Mucosa of descending colon (tissue), 3 donors: ENCODE results near the gene USP44. TPM values are rescaled to one million over a fixed set of nuclear protein-coding genes. Genes with fewer than 3 reads are reported as not detected.

Source experiments
- ATAC-seq: fragments of 200-7000 bp; cut with Tn5 transposase; one replicate; pipeline ENCODE4 v1.9.1; 2020; ENCODE audit warnings: mild to moderate bottlenecking, moderate library complexity
- DNase-seq, 3 donors: peaks; one replicate each; pipeline ENCODE4 v3.0.0-alpha.2; 2020
- H3K36me3 ChIP-seq: fragments of 200-600 bp; one replicate; pipeline ENCODE4 v1.8.0; 2021; ENCODE audit warnings: low read depth, mild to moderate bottlenecking
- H3K4me1 ChIP-seq: fragments of 200-600 bp; one replicate; pipeline ENCODE4 v1.8.0; 2021; ENCODE audit warnings: low read depth, mild to moderate bottlenecking
- H3K4me3 ChIP-seq: fragments of 200-600 bp; one replicate; pipeline ENCODE4 v1.8.0; 2021; ENCODE audit warnings: mild to moderate bottlenecking
- H3K9me3 ChIP-seq: fragments of 200-600 bp; one replicate; pipeline ENCODE4 v1.8.0; 2021; ENCODE audit warnings: mild to moderate bottlenecking
- CTCF ChIP-seq: fragments of 200-600 bp; IDR thresholded peaks from one replicate; pipeline ENCODE4 v1.8.0; 2022; ENCODE audit warnings: antibody characterized with exemption, mild to moderate bottlenecking
- intact Hi-C, 2 donors: fragments of 100-400 bp; cut with DNase I in 1 of 2; cut with micrococcal nuclease in 1 of 2; formaldehyde crosslinking; loops; one replicate each; pipeline versions ENCODE4 v1.11.0 to v1.11.1; 2022; cut with DNase I, micrococcal nuclease
- total RNA-seq, 3 donors: library from RNA; stranded (reverse); fragmentation: NEBNext Ultra II Directional in 2 of 3; extraction: Animal tissue kit (Norgen Biotek cat#: 25700) in 2 of 3; gene quantifications; one replicate each; pipeline versions ENCODE4 v1.2.1 to v1.2.4, GENCODE V29; 2021 to 2023
- donor health status: DM: no; HTN: no; CAD: no; lungs with moderate emphysema.
- donor health status: DM: no; HTN: no; CAD: no.
- donor health status: DM: no; HTN: yes; CAD: no.

Gene USP44
- total RNA-seq, 3 donors from 2014 or later: 0.20 to 1.7 (median 0.53) TPM

DNA sequence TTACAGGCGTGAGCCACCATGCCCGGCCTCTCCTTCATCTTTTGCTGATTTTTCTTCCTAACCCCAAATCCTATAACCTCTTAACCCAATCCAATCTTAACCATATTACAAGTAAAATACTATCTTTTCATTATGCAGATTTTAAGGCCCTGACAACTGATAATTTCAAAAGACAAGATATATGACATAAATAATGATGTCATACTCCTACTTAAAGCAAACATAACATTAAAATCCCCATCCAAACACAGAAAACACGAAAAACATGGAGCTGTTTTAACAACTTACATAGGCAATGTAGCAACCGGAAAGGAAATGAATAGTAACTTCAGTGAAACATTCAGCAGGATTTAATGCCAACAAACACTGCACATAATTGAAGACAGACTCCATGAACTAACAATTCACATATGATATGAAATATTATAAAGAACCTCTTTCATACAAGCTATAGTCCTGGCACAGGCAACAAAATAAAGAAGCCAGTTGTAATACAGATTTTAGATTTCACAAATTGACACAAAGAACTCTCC is 21.5 kb downstream of the USP44 start:
- Histone ChIP-seq H3K36me3 (no peaks in the 10 kb centered on the region), H3K9me3 (no peaks in the 10 kb centered on the region), H3K4me3 (no peak overlapping the region), H3K4me1 (peaks cover 5% of the 10 kb centered on the region)
- intact Hi-C loops: loop anchor here in 1 of 2 donors (5.0 kb wide), 1 partner anchor 412 kb away; no protein-coding TSS in a partner anchor
- ATAC-seq (no peak), DNase-seq (no peak)
- TF ChIP-seq CTCF: no peak

- H3K4me3 ChIP-seq: no peak overlapping the region
- TF ChIP-seq CTCF: no peak
- DNase-seq: no peak
- no peaks in the 10 kb centered on the region for H3K9me3 ChIP-seq
- no peaks in the 10 kb centered on the region for H3K4me1 ChIP-seq
- no peak for ATAC-seq
- H3K36me3 ChIP-seq: no peaks in the 10 kb centered on the region
- intact Hi-C loops: no loop called here
Measured at GRCh38 chr12:95528431-95528830, 22.8 kb downstream of the USP44 start.

- DNase-seq (no peak), ATAC-seq (no peak)
- intact Hi-C loops: no loop called here
- H3K9me3 ChIP-seq: no peaks in the 10 kb centered on the region
- no peak overlapping the region for H3K4me3 ChIP-seq
- no peak for TF ChIP-seq CTCF
- no peaks in the 10 kb centered on the region for H3K4me1 ChIP-seq
- H3K36me3 ChIP-seq: no peaks in the 10 kb centered on the region
Measured at GRCh38 chr12:95522692-95523091, 28.6 kb downstream of the USP44 start.

DNA sequence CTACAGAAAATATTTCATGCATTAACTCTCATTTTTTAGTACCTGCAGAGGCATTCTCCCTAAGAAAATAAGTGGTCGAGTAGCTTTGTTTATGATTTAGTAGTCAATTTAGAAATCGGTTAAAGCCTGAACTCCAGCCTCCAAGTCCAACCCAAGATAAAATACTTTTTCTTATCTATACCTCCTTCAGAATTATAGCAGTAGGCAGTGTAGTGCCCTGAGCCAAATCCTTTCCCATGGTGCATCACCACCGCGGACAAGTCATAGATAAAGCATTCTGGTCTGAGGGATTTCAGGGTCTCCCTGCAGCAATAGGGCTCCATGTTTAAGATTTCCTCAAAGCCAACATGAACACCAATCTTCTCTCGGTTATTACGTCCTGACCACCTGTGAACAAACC is 30.5 kb downstream of the USP44 start:
- intact Hi-C loops: no loop called here
- ATAC-seq (no peak), DNase-seq (no peak)

DNA sequence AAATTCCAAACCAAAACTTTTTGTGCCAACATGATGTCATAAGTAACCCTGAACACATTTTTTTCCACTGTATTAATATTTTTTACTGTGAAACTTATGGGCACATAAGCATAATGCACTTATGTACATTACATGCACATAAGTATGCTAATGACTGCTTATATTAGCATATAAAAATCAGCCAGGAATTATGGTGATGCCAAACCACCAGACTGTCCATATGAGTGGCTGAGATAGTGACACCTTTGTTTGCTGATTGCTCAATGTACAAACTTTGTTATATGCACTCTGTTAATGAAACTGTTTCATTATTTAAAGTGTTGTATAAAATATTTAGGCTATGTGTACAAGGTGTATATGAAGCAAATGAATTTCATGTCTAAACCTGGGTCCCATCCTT is 32.3 kb downstream of the USP44 start:
- Histone ChIP-seq H3K4me1 (no peaks in the 10 kb centered on the region), H3K9me3 (no peaks in the 10 kb centered on the region), H3K36me3 (peaks cover under 1% of the 10 kb centered on the region), H3K4me3 (no peak overlapping the region)
- TF ChIP-seq CTCF: no peak
- intact Hi-C loops: no loop called here
- DNase-seq (no peak), ATAC-seq (no peak)

More for the DNA sequence above, 30.5 kb downstream of the USP44 start:
- no peaks in the 10 kb centered on the region for H3K9me3 ChIP-seq
- H3K4me3 ChIP-seq: no peak overlapping the region
- no peaks in the 10 kb centered on the region for H3K4me1 ChIP-seq
- TF ChIP-seq CTCF: no peak
- H3K36me3 ChIP-seq: no peaks in the 10 kb centered on the region

DNA sequence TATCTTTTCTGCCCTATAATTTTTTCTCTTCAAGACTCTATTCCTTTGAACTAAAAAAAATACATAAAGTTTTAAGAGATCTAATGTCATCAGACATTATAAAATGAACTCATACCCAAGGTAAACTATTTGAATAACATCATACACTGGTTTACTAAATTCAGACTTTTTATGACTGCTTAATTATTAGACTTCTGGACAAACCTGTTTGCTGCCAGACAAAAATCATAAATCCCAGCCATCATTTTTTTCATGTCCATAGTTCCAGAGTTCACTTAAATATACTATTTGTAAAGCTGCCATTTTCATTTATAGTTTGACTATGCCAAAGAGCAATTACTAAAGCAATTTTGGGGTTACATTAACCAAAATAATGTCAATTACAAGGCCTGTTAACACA is 34.0 kb downstream of the USP44 start:
- intact Hi-C loops: no loop called here
- no peaks in the 10 kb centered on the region for H3K9me3 ChIP-seq
- ATAC-seq: no peak
- no peaks in the 10 kb centered on the region for H3K4me1 ChIP-seq
- TF ChIP-seq CTCF: no peak
- H3K36me3 ChIP-seq: peaks cover 12% of the 10 kb centered on the region
- no peak overlapping the region for H3K4me3 ChIP-seq
- no peak for DNase-seq
